Erythroblast (primary cell): ENCODE data around the gene ANK3.

Source experiments
- GATA1 ChIP-seq: IDR thresholded peaks from 2 replicates; pipeline ENCODE4 v1.6.1; 2011; ENCODE audit warnings: low read depth, mild to moderate bottlenecking, control low read depth, low read length, moderate library complexity
- POLR2A ChIP-seq: IDR thresholded peaks from 2 replicates; pipeline ENCODE4 v1.6.1; 2011; ENCODE audit warnings: mild to moderate bottlenecking, low read length

DNA sequence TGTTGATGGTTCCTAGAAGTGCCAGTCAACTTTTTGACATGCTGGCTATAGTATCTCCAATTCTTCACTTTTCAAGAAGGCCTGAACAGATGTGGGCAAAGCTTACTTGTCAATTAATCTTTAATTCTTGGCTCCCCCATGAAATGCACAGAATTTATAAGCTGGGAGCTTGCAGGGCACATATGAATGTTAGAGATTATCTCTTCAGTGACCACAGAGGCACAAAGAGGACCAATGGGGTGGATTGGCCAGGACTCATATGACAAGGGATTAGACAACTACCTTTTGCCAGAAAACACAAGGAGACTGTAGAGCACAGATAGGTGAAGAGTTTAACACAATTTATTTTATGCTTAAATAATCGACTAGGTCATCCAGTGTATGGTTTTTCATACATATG lies 361.6 kb downstream of the ANK3 start:
- TF ChIP-seq POLR2A: no peak
- no peak for TF ChIP-seq GATA1
